NT2/D1 (cell line): ENCODE data around the gene SLC37A2.

ENCODE experiments used
- DNase-seq: peaks from one replicate; pipeline ENCODE4 v3.0.0-alpha.2; 2011; ENCODE audit warnings: low read depth, low spot score
- H3K27me3 ChIP-seq: 2 replicates; pipeline ENCODE4 v1.6.0; 2011; ENCODE audit warnings: mild to moderate bottlenecking; ENCODE audit not compliant: insufficient read length, insufficient read depth
- H3K36me3 ChIP-seq: 2 replicates; pipeline ENCODE4 v1.6.1; 2011; ENCODE audit warnings: mild to moderate bottlenecking, low read length, mixed read lengths; ENCODE audit not compliant: insufficient read depth, insufficient read length
- H3K4me1 ChIP-seq: 2 replicates; pipeline ENCODE4 v1.5.1; 2011; ENCODE audit not compliant: insufficient read depth, insufficient read length
- H3K4me3 ChIP-seq: 2 replicates; pipeline ENCODE4 v1.5.1; 2011; ENCODE audit warnings: low read depth; ENCODE audit not compliant: insufficient read length
- H3K9ac ChIP-seq: 2 replicates; pipeline ENCODE4 v1.6.0; 2011; ENCODE audit warnings: low read depth; ENCODE audit not compliant: insufficient read length
- H3K9me3 ChIP-seq: 2 replicates; pipeline ENCODE4 v1.5.1; 2011; ENCODE audit warnings: mild to moderate bottlenecking, low read length; ENCODE audit not compliant: insufficient read depth
- SUZ12 ChIP-seq: IDR thresholded peaks from 2 replicates; pipeline ENCODE4 v1.6.1; 2011; ENCODE audit not compliant: insufficient read length, insufficient read depth; ENCODE audit errors: extremely low read depth
- YY1 ChIP-seq: IDR thresholded peaks from 2 replicates; pipeline ENCODE4 v1.6.1; 2011; ENCODE audit not compliant: insufficient read length, insufficient read depth
- ZNF274 ChIP-seq: IDR thresholded peaks from 2 replicates; pipeline ENCODE4 v1.6.1; 2011; ENCODE audit warnings: mild to moderate bottlenecking, low read depth, low read length

SLC37A2 gene

GRCh38 chr11:125105926-125106325 is 42.8 kb downstream of the SLC37A2 start:
- no peak for TF ChIP-seq ZNF274
- no peak for TF ChIP-seq SUZ12
- no peaks in the 10 kb centered on the region for H3K4me1 ChIP-seq
- H3K27me3 ChIP-seq: no peaks in the 10 kb centered on the region
- no peak for DNase-seq
- no peak overlapping the region for H3K4me3 ChIP-seq
- peaks cover 5% of the 10 kb centered on the region for H3K36me3 ChIP-seq
- H3K9ac ChIP-seq: no peak overlapping the region
- H3K9me3 ChIP-seq: 0 out of 2 replicates have a peak, but pooled peaks cover 5% of the 10 kb centered on the region

- H3K4me1 ChIP-seq: no peaks in the 10 kb centered on the region
- no peaks in the 10 kb centered on the region for H3K27me3 ChIP-seq
- H3K36me3 ChIP-seq: no peaks in the 10 kb centered on the region
- no peak overlapping the region for H3K4me3 ChIP-seq
- TF ChIP-seq ZNF274 (no peak), SUZ12 (no peak), YY1 (no peak)
- no peak overlapping the region for H3K9ac ChIP-seq
- no peak for DNase-seq
- H3K9me3 ChIP-seq: 0 out of 2 replicates have a peak, but pooled peaks cover 5% of the 10 kb centered on the region
Observed at GRCh38 chr11:125108469-125108868, 45.4 kb downstream of the SLC37A2 start.

GRCh38 chr11:125110506-125110905 is 47.4 kb downstream of the SLC37A2 start:
- Histone ChIP-seq H3K9ac (peak overlapping the region; percentile 88), H3K9me3 (0 out of 2 replicates have a peak, but pooled peaks cover 5% of the 10 kb centered on the region), H3K36me3 (no peaks in the 10 kb centered on the region), H3K27me3 (no peaks in the 10 kb centered on the region), H3K4me3 (peak overlapping the region; percentile 81), H3K4me1 (no peaks in the 10 kb centered on the region)
- DNase-seq: no peak
- TF ChIP-seq YY1: no peak
- TF ChIP-seq ZNF274: no peak

GRCh38 chr11:125111001-125111342 is 47.9 kb downstream of the SLC37A2 start:
- no peak for TF ChIP-seq ZNF274
- Histone ChIP-seq H3K36me3 (no peaks in the 10 kb centered on the region), H3K4me3 (peak overlapping the region; percentile 81), H3K27me3 (no peaks in the 10 kb centered on the region), H3K9ac (peak overlapping the region; percentile 88), H3K4me1 (no peaks in the 10 kb centered on the region), H3K9me3 (0 out of 2 replicates have a peak, but pooled peaks cover 5% of the 10 kb centered on the region)
- DNase-seq: peak; percentile 11

GRCh38 chr11:125111343-125112207 is 48.5 kb downstream of the SLC37A2 start, which contains the start of gene TMEM218:
TMEM218 (minus strand) TSS chr11:125111626; CDS start chr11:125102241, 9,385 bp downstream.
- H3K36me3 ChIP-seq: no peaks in the 10 kb centered on the region
- H3K4me3 ChIP-seq: peak within 1 kb of the TSS; percentile 81
- no peak for TF ChIP-seq YY1
- no peak for TF ChIP-seq SUZ12
- no peak for TF ChIP-seq ZNF274
- H3K9ac ChIP-seq: peak within 1 kb of the TSS; percentile 88
- DNase-seq: peak; percentile 98
- H3K27me3 ChIP-seq: no peaks in the 10 kb centered on the region
- H3K9me3 ChIP-seq: 0 out of 2 replicates have a peak, but pooled peaks cover 2% of the 10 kb centered on the region
- H3K4me1 ChIP-seq: no peaks in the 10 kb centered on the region

GRCh38 chr11:125112208-125112604 is 49.1 kb downstream of the SLC37A2 start:
- Histone ChIP-seq H3K4me3 (peak overlapping the region; percentile 24), H3K27me3 (no peaks in the 10 kb centered on the region), H3K36me3 (no peaks in the 10 kb centered on the region), H3K9ac (no peak overlapping the region), H3K9me3 (no peaks in the 10 kb centered on the region), H3K4me1 (no peaks in the 10 kb centered on the region)
- DNase-seq: no peak
- no peak for TF ChIP-seq YY1
- no peak for TF ChIP-seq SUZ12
- no peak for TF ChIP-seq ZNF274

- H3K36me3 ChIP-seq: no peaks in the 10 kb centered on the region
- H3K4me1 ChIP-seq: no peaks in the 10 kb centered on the region
- no peak overlapping the region for H3K9ac ChIP-seq
- no peak overlapping the region for H3K4me3 ChIP-seq
- TF ChIP-seq SUZ12: no peak
- no peak for TF ChIP-seq ZNF274
- no peak for TF ChIP-seq YY1
- no peak for DNase-seq
- H3K9me3 ChIP-seq: no peaks in the 10 kb centered on the region
- no peaks in the 10 kb centered on the region for H3K27me3 ChIP-seq
Observed at GRCh38 chr11:125114518-125114917, 51.4 kb downstream of the SLC37A2 start.
